GM10266 (cell line): ENCODE results near the gene WNK2.
"Not testable (repeated sequence)": the region's sequence is repeated elsewhere in the genome, so short reads cannot be mapped to it uniquely, and the experiment has no call there.

Source experiments
- DNase-seq: peaks from one replicate; pipeline ENCODE4 v3.0.0; 2012; ENCODE audit errors: extremely low spot score
- CTCF ChIP-seq: IDR thresholded peaks from 2 replicates; pipeline ENCODE4 v1.5.1; 2012; ENCODE audit warnings: mild to moderate bottlenecking, low read depth; ENCODE audit not compliant: control insufficient read depth, insufficient read depth; ENCODE audit errors: missing control alignments

WNK2 gene

GRCh38 chr9:93354451-93354850 is 170.5 kb downstream of the WNK2 start:
- no peak for TF ChIP-seq CTCF
- DNase-seq, result no peak

DNA sequence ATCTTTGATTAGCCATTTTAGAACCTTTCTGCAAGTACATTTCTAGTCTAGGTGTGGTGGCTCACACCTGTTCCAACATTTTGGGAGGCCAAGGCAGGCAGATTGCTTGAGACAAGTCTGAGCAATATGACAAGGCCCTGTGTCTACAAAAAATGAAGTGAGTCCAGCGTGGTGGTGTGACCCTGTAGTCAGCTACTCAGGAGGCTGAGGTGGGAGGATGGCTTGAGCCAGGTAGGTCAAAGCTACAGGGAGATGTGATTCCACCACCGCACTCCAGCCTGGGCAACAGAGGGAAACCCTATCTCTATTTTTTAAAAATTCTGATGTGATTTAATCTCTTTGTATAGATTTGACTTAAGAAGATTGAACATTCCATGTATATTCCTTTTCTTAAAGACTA is 171.9 kb downstream of the WNK2 start:
- no peak for DNase-seq
- no peak for TF ChIP-seq CTCF

GRCh38 chr9:93357649-93358048 is 173.7 kb downstream of the WNK2 start:
- DNase-seq, result peak; percentile 49

DNA sequence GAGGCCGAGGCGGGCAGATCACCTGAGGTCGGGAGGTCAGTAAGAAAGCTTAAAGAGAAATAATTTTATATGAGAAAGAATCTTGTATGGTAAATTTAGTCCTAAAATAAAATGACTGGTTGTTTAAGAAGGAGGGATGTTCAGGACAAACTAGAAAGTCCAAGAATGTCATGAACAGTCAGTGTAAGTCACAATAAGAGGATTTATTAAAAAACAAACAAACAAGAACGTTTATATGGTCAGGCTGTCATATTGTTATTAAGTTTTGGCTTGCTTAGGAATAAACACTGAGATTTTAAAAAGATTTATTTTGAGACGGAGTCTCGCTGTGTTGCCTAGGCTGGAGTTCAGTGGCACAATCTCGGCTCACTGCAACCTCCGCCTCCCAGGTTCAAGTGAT is 176.0 kb downstream of the WNK2 start:
- DNase-seq, result not testable (repeated sequence)

More at GRCh38 chr9:93357649-93358048, 173.7 kb downstream of the WNK2 start:
- TF ChIP-seq CTCF, result no peak

DNA sequence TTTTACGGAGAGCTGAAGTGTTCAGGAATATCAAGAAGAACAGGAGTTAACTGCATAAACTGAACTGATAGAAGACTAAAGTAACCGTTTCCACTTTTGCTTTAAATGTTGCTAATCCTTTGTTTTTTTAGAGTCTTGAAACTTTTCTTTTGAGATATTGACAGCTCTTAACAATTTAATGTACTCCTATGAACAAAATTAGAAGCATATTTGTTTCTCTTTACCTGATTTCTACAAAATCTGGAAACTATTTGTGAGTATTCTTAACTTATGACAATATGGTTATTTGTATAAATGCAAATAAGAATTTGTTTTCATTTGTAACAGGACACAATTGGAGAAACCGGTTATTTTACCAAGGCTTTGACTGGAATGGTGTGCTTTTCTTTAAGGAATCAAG is 178.1 kb downstream of the WNK2 start:
- DNase-seq, result no peak

DNA sequence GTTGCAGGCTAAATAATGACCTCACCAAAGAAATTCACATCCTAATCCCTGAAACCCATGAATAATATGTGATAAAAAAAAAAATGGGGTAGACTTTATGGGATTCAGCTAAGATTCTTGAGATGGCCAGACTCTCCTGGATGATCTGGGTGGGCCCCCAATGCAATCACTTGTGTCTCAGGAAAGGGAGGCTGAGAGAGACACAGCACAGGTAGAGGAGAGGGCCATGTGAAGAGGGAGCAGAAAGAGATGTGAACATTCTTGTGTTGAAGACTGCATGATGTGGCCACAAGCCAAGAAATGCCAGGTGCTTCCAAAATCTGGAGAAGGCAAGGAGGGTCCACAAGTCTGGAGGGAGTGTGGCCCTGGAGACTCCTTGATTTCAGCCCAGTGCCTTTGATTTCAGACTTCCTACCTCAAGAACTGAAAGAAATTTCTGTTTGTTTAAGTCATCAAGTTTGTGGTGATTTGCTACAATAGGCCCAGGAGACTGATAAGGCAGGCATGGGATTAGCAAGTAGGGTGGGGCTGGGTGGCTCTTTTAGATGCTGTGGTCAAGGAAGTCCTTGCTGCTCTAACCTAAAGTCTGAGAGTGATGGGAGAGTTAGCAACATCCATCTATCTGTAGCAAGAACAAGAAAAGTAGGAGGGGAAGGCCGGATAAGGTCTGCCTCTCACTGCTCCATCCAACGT is 180.9 kb downstream of the WNK2 start:
- no peak for TF ChIP-seq CTCF
- DNase-seq, result no peak

More for the DNA sequence above, 178.1 kb downstream of the WNK2 start:
- no peak for TF ChIP-seq CTCF

GRCh38 chr9:93365427-93366118 is 181.6 kb downstream of the WNK2 start:
- TF ChIP-seq CTCF, result no peak

More at GRCh38 chr9:93365427-93366118, 181.6 kb downstream of the WNK2 start:
- no peak for DNase-seq
